Activated T-cell treated with anti-CD3 and anti-CD28 coated beads, Interleukin-2, amount 50 U/mL, for 4 hours (primary cell): ENCODE results near the gene EHMT2. TPM values are rescaled to one million over a fixed set of nuclear protein-coding genes. Genes with fewer than 3 reads are reported as not detected.

Experiments used
- ATAC-seq, 2 donors: fragments of 200-7000 bp; cut with Tn5 transposase; one replicate each; pipeline ENCODE4 v1.10.0; 2021
- DNase-seq: peaks from one replicate; pipeline ENCODE4 v3.0.0-alpha.2; 2020
- H3K27me3 Mint-ChIP-seq: one replicate; pipeline ENCODE4 v1.8.0; 2021; ENCODE audit warnings: low read depth, mixed read lengths
- H3K36me3 Mint-ChIP-seq: one replicate; pipeline ENCODE4 v1.8.0; 2022; ENCODE audit warnings: mixed read lengths; ENCODE audit not compliant: insufficient read depth
- H3K4me1 Mint-ChIP-seq: one replicate; pipeline ENCODE4 v1.8.0; 2021; ENCODE audit warnings: low read depth, mixed read lengths
- H3K4me3 Mint-ChIP-seq: one replicate; pipeline ENCODE4 v1.8.0; 2021; ENCODE audit warnings: mild to moderate bottlenecking, moderate library complexity, mixed read lengths
- H3K9me3 Mint-ChIP-seq: one replicate; pipeline ENCODE4 v1.8.0; 2021; ENCODE audit warnings: mixed read lengths
- total RNA-seq, 3 donors: library from RNA; stranded (reverse); gene quantifications; one replicate each; pipeline ENCODE4 v1.2.1, GENCODE V29; 2021

The EHMT2 gene
- total RNA-seq, 3 donors from 2014 or later, result 52.8 to 70.9 (median 67.8) TPM

DNA sequence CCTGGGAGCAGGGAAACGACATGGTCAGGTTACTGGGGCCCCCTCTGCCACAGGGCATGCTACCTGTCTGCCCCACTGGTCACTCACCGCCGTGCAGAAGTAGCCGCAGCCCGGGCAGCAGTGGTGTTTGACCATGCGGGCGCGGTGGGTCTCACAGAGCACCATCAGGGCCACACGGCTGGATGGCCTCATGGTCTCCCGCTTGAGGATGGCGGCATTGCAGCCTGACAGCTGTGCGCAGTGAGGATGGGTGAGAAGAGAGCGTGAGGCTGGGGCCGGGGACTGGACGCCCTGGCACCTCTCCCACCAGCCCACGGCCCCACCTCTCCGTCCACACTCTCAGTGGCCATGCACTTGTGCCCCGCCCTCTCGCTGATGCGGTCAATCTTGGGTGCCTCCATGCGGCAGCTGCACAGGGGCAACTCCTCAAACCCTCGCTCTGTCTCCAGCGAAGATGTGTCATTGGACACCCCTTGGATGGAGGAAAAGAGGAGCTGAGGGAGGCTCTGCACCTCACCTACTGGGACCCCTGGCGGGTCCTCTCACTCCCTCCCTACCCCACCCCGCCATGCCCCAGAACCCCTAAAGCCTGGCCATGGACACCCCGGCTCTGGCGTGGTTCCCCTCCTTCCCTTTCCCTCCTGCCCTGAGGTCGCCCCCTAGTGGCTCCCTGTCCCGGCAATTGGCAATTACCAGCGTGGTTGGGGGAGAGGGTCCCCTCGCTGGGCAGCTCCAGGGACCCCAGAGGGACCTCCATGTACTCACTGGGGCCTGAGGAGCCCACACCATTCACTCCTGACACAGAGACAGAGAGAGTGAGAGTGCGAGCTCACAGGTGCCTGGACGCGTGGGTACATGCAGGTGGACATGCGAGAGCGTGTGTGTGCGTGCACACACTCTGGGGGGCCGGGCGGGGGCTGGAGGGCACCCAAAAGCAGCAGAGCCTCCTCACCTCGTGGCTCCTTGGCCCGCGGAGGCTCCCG is 8.9 kb downstream of the EHMT2 start:
- DNase-seq, result peak; percentile 58
- Mint-ChIP-seq H3K4me1 (peaks cover 2% of the 10 kb centered on the region), H3K36me3 (peaks cover 29% of the 10 kb centered on the region), H3K27me3 (no peaks in the 10 kb centered on the region), H3K4me3 (no peak overlapping the region), H3K9me3 (no peaks in the 10 kb centered on the region)
- ATAC-seq, result peak; percentile 46 to 52

- H3K27me3 Mint-ChIP-seq, result no peaks in the 10 kb centered on the region
- H3K36me3 Mint-ChIP-seq, result peaks cover 37% of the 10 kb centered on the region
- no peak overlapping the region for H3K4me3 Mint-ChIP-seq
- ATAC-seq, result no peak
- H3K9me3 Mint-ChIP-seq, result no peaks in the 10 kb centered on the region
- no peak for DNase-seq
- peaks cover 2% of the 10 kb centered on the region for H3K4me1 Mint-ChIP-seq
Measured at GRCh38 chr6:31887173-31888007, 10.1 kb downstream of the EHMT2 start.

- Mint-ChIP-seq H3K4me1 (peaks cover 2% of the 10 kb centered on the region), H3K4me3 (no peak overlapping the region), H3K27me3 (no peaks in the 10 kb centered on the region), H3K9me3 (no peaks in the 10 kb centered on the region), H3K36me3 (peaks cover 37% of the 10 kb centered on the region)
- no peak for ATAC-seq
- DNase-seq, result no peak
Measured at GRCh38 chr6:31886541-31886991, 10.9 kb downstream of the EHMT2 start.

DNA sequence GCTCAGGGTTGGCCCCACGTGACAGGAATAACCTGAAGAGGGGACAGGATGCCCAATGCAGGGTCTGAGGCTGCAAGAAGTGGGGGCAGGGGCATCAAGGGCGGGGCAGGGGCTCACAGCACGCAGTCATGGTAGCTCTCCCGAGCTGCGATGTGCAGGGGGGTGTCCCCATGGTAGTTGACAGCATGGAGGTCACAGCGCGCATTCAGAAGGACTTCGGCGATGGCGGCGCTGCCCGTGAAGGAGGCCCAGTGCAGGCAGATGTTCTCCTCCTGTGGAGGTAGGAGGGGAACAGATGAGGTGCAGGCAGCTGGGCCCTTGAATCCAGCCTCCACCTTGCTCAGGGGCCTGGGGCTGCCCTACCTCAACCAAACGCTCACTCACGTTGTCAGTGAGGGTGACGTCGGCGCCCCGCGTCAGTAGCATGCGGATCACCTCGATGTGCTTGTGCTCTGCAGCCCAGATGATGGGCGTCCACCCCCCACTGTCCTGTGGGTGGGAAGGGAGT is 12.9 kb downstream of the EHMT2 start:
- ATAC-seq, result no peak
- Mint-ChIP-seq H3K27me3 (no peaks in the 10 kb centered on the region), H3K36me3 (peaks cover 37% of the 10 kb centered on the region), H3K4me3 (no peak overlapping the region), H3K4me1 (peaks cover 2% of the 10 kb centered on the region), H3K9me3 (no peaks in the 10 kb centered on the region)
- DNase-seq, result no peak

- Mint-ChIP-seq H3K4me1 (peaks cover 2% of the 10 kb centered on the region), H3K27me3 (no peaks in the 10 kb centered on the region), H3K9me3 (no peaks in the 10 kb centered on the region), H3K36me3 (peaks cover 36% of the 10 kb centered on the region), H3K4me3 (no peak overlapping the region)
- no peak for ATAC-seq
- no peak for DNase-seq
Measured at GRCh38 chr6:31883676-31884075, 13.8 kb downstream of the EHMT2 start.

GRCh38 chr6:31882344-31882743 is 15.2 kb downstream of the EHMT2 start:
- DNase-seq, result no peak
- peaks cover 33% of the 10 kb centered on the region for H3K36me3 Mint-ChIP-seq

GRCh38 chr6:31881136-31881859 is 16.2 kb downstream of the EHMT2 start:
- Mint-ChIP-seq H3K9me3 (no peaks in the 10 kb centered on the region), H3K4me1 (peaks cover 2% of the 10 kb centered on the region), H3K4me3 (no peak overlapping the region), H3K27me3 (no peaks in the 10 kb centered on the region), H3K36me3 (peaks cover 30% of the 10 kb centered on the region)
- no peak for DNase-seq
- ATAC-seq, result no peak

More at GRCh38 chr6:31882344-31882743, 15.2 kb downstream of the EHMT2 start:
- Mint-ChIP-seq H3K9me3 (no peaks in the 10 kb centered on the region), H3K27me3 (no peaks in the 10 kb centered on the region), H3K4me3 (no peak overlapping the region), H3K4me1 (peaks cover 2% of the 10 kb centered on the region)
- no peak for ATAC-seq

- H3K36me3 Mint-ChIP-seq, result peaks cover 26% of the 10 kb centered on the region
- H3K27me3 Mint-ChIP-seq, result no peaks in the 10 kb centered on the region
- ATAC-seq (no peak), DNase-seq (no peak)
- no peaks in the 10 kb centered on the region for H3K4me1 Mint-ChIP-seq
- H3K9me3 Mint-ChIP-seq, result no peaks in the 10 kb centered on the region
- no peak overlapping the region for H3K4me3 Mint-ChIP-seq
Measured at GRCh38 chr6:31880616-31881015, 16.9 kb downstream of the EHMT2 start.

DNA sequence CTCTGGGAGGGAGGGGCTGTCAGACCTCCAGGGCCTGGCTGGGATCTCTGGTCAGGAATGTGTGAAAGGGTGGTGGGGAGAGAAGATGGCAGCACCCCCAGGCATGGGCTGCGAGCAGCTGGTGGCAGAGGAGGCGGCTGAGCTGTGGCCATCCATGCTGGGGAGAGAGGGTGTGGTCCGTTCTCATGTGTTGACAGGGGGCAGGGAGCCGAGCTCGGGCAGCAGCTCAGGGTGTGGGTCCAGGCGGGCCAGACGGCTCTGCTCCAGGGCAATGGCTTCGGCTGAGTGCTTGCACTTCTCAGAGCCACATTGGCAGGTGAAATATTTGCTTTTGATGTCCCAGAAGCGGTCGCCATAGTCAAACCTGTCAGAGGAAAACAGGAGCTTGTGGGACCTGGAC is 17.6 kb downstream of the EHMT2 start:
- H3K27me3 Mint-ChIP-seq, result no peaks in the 10 kb centered on the region

DNA sequence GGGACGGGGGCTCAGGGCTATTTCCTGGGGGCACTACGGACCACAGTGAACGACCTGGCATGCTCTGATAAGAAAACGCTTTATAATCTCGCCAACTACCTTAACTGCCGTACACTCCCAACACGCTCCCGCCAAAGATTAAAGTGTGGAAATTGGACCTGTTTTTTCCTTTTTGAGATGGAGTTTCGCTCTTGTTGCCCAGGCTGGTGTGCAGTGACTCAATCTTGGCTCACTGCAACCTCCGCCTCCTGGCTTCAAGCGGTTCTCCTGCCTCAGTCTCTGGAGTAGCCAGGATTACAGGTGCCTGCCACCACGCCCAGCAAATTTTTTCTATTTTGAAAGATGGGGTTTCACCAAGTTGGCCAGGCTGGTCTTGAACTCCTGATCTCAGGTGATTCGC is 18.4 kb downstream of the EHMT2 start:
- Mint-ChIP-seq H3K9me3 (no peaks in the 10 kb centered on the region), H3K36me3 (peaks cover 24% of the 10 kb centered on the region), H3K27me3 (no peaks in the 10 kb centered on the region), H3K4me3 (no peak overlapping the region), H3K4me1 (peaks cover 2% of the 10 kb centered on the region)
- no peak for DNase-seq
- ATAC-seq, result no peak

More for the DNA sequence above, 17.6 kb downstream of the EHMT2 start:
- H3K4me3 Mint-ChIP-seq, result no peak overlapping the region
- peaks cover 24% of the 10 kb centered on the region for H3K36me3 Mint-ChIP-seq
- ATAC-seq, result no peak
- no peaks in the 10 kb centered on the region for H3K9me3 Mint-ChIP-seq
- H3K4me1 Mint-ChIP-seq, result no peaks in the 10 kb centered on the region
- DNase-seq, result no peak

DNA sequence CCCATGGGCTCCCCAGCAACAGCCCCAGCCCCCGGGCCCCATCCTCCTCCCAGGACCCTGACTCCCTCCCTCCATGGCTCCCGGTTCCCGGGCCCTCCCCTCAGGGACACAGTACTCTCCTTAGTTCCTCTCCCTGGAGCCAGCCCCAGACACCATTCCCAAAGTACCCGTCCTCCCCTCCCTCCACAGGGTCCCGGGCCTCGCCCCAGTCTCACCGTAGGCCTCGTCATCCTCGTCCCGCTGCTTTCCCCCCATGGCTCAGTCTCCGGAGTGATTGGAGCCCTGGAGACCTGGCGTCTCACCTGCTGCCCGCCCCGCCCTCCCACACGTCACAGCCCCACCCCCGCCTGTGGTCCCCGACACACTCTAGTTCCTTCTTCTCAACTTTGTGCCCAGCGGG is 18.8 kb downstream of the EHMT2 start, which contains the start of gene SLC44A4:
SLC44A4 (minus strand) TSS at position 272 of the 400 bp plus-strand sequence; CDS start at position 255, 17 bp downstream.
- H3K9me3 Mint-ChIP-seq, result no peaks in the 10 kb centered on the region
- peaks cover 2% of the 10 kb centered on the region for H3K4me1 Mint-ChIP-seq
- H3K36me3 Mint-ChIP-seq, result peaks cover 24% of the 10 kb centered on the region
- H3K27me3 Mint-ChIP-seq, result no peaks in the 10 kb centered on the region
- DNase-seq (no peak), ATAC-seq (peak in 1 of 2 donors; percentile 11)
- H3K4me3 Mint-ChIP-seq, result no peak within 1 kb of the TSS

DNA sequence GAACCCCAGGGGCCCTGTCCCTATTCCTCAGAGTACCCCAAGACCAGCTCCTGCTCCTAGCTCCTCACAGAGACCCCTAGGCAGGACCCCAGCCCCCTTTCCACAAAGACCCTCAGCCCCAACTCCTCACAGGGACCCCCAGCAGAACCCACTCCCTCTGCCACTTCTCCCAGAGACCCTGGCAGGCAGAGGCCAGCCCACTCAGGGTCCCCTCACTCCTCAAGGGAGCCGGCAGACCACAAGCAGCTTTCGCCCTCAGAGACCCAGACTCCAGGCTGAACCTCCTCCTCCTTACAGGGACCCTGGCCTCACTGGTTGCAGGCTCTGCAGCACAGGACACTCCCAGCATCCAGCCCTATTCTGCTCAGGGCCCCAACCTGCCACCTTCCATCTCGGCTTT is 19.3 kb downstream of the EHMT2 start:
- Mint-ChIP-seq H3K36me3 (peaks cover 24% of the 10 kb centered on the region), H3K9me3 (no peaks in the 10 kb centered on the region), H3K4me3 (no peak overlapping the region), H3K27me3 (no peaks in the 10 kb centered on the region), H3K4me1 (peaks cover 2% of the 10 kb centered on the region)
- no peak for ATAC-seq
- no peak for DNase-seq

DNA sequence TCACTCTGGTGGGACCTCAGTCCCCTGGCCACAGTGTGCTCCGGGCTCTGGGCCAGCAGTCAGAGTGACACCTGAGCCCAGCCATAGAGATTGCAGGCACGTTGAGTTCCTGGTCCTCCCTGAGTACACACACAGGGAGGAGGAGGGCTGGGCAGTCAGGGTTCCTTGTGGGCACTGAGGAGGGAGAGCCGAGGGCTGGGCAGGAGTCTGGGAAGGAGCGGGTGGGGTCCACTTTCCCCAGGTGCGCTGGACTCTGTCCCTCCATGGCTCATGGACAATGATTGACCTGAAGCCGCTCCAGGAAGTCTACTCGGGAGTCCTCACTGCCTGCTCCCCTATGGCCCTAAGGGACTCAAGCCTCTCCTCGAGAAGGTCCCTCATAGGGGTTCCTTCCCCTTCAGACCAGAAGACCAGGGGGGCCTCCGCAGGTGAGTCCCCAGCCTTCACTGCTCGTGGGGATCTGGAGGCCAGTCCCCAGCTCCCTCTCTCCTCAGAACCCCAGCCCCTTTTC is 19.8 kb downstream of the EHMT2 start:
- Mint-ChIP-seq H3K36me3 (peaks cover 19% of the 10 kb centered on the region), H3K9me3 (no peaks in the 10 kb centered on the region), H3K27me3 (no peaks in the 10 kb centered on the region), H3K4me3 (no peak overlapping the region), H3K4me1 (peaks cover 2% of the 10 kb centered on the region)
- ATAC-seq (no peak), DNase-seq (no peak)
